HG03025 (cell line): Measurements from ENCODE around the gene SLC35E3.
"Not testable (repeated sequence)": the region's sequence is repeated elsewhere in the genome, so short reads cannot be mapped to it uniquely, and the experiment has no call there.

ENCODE experiments used
- ATAC-seq: cut with Tn5 transposase; IDR thresholded peaks from one replicate; pipeline ENCODE4 v1.9.1; 2021; ENCODE audit warnings: mild to moderate bottlenecking, moderate library complexity; ENCODE audit not compliant: unreplicated experiment, low FRiP score

The SLC35E3 gene

DNA sequence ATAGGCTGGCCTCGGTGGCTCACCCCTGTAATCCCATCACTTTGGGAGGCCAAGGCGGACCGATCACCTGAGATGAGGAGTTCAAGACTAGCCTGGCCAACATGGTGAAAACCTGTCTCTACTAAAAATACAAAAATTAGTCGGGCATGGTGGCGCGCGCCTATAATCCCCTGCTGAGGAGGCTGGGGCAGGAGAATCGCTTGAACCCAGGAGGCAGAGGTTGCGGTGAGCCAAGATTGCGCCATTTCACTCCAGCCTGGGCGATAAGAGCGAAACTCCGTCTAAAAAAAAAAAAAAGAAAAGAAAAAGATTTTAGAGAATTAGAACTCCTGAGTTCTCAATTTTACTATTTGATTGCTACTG lies 64.0 kb downstream of the SLC35E3 start:
- ATAC-seq = not testable (repeated sequence)

DNA sequence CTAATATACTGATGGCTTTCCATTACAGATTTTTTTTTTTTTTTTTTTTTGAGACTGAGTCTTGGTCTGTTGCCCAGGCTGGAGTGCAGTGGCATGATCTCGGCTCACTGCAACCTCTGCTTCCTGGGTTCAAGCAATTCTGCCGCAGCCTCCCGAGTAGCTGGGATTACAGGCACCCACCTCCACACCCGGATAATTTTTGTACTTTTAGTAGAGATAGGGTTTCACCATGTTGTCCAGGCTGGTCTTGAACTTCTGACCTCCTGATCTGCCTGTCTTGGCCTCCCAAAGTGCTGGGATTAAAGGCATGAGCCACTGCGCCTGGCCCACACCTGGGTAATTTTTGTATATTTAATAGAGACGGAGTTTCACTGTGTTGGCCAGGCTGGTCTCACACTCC lies 65.6 kb downstream of the SLC35E3 start:
- ATAC-seq = not testable (repeated sequence)

DNA sequence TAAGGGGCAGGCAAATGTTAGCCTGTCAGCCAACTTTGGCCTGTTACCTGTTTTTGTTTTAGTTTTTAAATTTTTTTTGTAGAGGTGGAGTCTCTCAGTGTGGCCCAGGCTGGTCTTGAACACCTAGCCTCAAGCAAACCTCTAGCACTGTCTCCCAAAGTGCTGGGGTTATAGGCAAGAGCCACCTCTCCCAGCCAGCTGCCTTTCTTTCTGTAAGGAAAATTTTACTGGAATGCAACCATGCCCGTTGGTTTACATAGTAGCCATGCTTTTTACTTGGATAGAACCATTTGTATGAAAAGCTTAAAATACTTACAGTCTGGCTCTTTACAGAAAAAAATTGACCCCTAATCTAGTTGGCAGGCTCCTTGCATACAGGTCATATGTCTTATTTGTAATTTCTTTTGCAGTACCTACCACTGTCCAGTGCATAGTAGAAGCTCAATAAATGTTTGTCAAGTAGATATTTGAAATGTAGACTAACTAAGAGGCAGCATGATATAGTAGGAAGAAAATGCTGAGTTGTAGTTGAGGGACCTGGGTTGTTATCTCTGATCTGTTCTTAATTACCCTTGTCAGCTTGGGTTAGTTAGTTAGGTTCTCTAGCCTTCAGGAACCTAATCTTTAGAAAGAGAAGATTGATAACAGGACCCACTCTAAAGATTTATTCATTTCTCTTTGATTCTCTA lies 66.7 kb downstream of the SLC35E3 start:
- no peak for ATAC-seq

DNA sequence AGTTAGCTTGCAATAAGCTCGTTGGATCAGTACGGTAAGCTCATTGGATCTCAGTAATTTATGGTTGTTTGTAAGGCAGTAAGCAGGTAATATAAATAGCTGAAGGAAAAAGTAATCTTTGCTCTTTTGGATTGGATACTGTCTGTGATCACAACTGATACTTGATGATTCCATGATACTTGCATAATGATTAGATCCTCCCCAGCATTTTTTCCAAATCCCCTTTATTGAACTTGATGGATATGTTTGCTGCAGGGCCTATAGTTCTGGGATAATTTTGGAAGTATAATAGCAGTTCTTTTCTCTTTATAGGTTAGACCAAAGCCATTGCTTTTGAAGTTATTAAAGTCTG lies 67.2 kb downstream of the SLC35E3 start:
- no peak for ATAC-seq

DNA sequence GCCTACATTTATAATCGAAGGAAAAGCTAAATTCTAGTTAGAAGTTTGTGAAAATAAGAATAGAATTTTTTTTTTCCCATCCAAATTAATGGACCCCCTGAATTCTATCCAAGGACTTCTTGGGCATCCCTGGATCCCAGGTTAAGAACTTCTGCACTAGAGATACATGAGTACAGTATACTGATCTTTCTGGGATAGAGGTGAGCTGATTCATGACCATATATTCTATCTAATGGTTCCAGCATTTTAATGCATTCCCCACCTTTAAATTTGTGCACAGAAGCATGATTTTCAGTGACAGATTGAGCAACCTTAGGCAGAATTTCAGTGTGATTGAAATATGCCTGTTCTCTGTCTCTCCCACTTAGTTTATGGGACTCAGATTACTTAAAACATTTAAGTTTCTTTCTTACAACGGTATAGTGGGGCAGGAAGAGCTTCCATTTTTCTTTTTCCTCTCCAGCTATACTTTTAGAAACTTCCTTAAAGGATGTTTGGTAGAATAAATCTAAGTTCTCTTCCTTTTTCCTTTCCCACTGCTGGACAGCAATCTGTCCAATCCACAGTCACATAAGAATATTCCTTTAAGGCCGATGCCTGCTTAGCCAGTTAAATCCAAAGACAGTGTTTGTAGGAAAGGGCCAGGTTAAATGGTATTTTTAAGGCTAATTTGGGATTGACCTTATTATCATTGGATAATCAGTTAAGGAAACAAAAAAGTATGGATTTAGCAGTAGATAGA lies 68.7 kb downstream of the SLC35E3 start:
- ATAC-seq = no peak

DNA sequence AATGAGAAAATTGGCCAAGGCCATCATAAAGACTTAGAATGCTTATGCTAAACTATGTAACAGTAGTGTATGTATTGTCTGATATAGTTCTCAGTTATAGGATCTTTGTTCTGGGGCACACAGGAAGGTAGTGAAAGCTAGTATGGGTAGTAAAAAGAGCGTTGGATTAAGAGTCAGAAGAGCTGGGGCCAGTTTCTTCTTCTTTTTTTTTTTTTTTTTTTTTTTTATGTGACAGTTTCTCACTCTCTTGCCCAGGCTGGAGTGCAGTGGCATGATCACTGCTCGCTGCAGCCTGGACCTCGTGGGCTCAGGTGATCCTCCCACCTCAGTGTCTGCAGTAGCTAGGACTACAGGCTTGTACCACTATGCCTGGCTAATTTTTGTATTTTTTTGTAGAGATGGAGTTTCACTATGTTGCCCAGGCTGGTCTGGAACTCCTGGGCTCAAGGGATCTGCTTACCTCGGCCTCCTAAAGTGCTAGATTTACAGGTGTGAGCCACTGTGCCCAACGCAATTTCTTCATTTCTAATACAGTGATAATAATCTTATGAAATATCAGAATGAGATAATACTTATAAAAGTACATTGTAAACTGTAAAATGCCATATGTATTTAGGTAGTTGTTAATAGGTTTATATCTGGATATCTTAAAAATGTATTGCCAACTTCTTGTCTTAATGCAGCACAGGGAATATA lies 69.4 kb downstream of the SLC35E3 start:
- no peak for ATAC-seq

DNA sequence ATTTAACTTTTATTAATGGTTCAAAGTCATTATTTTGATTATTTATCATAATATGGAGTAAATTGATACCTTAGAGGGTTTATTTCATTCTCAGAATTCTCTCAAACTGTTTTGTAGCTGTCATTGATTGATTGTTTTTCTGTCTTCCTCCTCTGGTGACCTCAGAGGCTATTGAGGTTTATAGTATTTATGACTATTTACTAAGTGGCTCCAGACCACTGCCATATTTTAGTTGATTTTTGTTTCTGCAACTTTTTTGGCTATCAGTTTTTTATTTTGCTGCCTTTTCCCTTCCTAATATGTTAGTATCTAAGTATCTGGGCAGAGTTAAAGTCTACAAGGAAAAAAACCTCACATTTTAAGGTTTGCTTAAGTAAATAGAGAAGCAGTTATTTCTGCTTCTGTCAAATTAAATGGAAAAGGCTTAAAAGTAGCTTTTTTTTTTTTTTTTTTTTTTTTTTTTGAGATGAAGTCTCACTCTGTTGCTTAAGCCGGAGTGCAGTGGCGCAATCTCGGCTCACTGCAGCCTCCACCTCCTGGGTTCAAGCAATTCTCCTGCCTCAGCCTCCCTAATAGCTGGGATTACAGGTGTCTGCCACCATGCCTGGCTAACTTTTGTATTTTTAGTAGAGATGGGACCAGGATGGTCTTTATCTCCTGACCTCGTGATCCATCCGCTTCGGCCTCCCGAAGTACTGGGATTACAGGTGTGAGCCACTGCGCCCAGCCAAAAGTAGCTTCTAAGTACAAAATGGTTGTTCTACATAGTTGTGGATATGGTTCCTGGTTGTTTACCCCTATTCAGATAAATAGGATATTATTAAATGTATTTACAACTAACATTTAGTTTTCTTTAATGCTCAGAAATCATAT lies 70.2 kb downstream of the SLC35E3 start:
- ATAC-seq = no peak

DNA sequence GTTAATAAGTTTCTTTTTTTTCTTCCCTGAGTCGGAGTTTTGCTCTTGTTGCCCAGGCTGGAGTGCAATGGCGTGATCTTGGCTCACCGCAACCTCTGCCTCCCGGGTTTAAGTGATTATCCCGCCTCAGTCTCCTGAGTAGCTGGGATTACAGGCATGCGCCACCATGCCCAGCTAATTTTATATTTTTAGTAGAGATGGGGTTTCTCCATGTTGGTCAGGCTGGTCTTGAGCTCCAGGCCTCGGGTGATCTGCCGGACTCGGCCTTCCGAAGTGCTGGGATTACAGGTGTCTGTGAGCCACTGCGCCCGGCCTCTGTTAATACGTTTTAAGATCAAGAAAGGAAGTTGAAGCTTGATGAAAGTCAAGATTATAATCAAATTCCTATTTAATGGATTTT lies 73.5 kb downstream of the SLC35E3 start:
- ATAC-seq = not testable (repeated sequence)

DNA sequence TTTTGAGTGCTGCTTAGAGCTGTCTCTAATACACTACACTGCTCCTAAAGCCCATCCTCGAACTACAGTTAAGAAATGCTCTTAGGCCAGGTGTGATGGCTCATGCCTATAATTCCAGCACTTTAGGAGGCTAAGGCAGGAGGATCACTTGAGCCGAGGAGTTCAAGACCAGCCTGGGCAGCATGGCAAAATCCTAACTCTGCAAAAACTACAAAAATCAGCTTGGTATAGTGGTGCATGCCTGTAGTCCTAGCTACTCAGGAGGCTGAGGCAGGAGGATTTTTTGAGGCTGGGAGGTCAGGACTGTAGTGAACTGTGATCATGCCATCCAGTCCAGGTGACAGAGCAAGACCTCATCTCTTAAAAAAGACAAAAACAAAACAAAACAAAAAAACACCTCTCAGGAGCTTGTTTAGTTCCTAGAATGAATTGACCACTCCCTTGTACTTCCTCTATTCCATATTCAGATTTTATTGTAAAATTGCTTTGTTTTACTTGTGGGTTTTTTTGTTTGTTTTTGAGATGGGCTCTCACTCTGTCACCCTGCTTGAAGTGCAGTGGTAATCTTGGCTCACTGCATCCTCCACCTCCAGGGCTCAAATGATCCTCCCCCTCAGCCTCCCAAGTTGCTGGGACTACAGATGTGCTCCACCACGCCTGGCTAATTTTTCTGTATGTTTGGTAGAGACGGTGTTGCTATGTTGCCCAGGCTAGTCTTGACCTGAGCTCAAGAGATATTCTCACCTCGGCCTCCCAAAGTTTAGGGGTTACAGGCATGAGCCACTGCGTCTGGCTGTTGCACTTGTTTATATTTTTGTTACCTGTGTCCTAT lies 75.6 kb downstream of the SLC35E3 start:
- ATAC-seq = no peak

DNA sequence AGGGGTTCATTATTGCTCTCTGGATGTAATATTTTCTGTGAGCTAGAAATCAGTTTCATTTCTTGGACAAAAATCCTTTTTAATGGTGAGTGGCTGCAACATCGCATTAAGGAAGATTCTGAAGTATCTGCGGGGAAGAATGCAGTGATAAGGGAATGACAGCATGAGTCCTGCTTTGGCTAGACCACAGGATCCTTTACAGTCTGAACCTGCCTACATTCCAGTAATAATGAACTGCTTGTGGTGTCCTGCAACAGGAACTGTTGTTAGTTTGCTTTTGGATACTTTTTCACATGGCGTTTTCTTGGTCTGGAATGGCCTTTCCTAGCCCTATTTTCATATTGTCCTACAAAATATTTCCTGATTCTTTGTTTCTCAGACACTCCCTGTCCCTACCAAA lies 77.7 kb downstream of the SLC35E3 start:
- no peak for ATAC-seq

DNA sequence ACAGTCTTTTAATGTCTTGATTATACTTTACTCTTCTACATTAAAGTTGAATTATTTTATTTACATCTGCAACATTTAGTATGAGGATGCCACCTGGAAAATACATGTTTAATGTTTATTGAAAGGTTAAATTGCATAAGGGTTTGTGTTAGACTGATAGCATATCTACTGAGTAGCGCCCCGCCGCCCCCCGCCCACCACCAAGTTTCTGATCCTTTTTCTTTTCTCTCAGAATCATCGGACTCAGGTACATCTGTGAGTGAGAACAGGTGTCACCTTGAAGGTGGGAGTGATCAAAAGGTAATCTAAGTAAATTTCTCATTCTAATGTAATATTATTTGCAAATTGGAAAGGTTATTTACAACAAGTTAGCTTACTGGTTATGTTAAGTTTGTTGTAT lies 78.2 kb downstream of the SLC35E3 start:
- no peak for ATAC-seq

DNA sequence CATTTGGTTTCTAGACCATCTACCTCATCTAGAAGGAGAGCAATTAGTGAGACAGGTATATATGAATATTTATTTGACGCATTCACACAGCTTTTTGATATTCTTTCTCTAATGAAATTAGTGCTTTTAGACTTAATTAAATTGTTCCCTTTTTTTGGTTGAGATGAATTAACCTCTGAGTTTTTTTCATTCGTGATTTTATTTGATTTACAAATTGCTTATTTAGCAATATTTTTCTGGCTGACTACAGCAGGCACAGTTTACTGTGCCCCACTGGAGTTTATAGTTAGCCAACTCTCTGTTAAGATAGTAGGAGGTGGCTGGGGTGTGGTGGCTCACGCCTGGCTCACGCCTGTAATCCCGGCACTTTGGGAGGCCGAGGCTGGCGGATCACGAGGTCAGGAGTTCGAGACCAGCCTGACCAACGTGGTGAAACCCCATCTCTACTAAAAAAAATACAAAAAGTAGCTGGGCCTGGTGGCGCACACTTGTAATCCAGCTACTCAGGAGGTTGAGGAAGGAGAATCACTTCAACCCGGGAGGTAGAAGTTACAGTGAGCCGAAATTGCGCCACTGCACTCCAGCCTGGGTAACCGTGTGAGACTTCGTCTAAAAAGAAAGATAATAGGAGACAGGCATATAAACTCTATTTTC lies 78.7 kb downstream of the SLC35E3 start:
- no peak for ATAC-seq

DNA sequence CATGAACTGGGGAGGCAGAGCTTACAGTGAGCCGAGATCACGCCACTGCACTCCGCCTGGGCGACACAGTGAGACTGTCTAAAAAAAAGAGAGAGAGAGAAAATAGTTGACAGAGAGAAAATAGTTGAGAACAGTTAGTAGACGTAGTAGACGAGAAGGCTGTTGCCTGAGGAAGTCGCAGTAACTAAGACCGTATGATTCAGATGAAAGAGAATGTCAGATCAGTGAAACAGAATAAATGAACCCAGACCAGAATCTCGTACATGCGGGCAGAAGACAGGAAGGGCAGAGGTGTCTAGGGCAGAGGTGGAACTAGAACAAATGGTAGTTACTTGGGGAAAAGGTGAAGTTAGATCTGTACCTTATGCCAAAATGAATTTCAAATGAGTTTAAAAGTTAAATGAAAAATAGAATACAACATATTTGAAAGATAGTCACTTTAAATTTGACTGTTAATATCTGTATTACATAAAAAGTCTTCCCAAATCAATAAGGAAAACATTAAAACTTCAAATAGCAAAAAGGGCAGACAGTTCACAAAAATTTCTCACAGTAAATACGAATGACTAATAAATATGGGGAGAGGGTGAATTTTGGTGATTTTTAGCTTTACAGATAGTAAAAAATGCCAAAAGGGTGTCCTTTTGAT lies 79.7 kb downstream of the SLC35E3 start:
- no peak for ATAC-seq

DNA sequence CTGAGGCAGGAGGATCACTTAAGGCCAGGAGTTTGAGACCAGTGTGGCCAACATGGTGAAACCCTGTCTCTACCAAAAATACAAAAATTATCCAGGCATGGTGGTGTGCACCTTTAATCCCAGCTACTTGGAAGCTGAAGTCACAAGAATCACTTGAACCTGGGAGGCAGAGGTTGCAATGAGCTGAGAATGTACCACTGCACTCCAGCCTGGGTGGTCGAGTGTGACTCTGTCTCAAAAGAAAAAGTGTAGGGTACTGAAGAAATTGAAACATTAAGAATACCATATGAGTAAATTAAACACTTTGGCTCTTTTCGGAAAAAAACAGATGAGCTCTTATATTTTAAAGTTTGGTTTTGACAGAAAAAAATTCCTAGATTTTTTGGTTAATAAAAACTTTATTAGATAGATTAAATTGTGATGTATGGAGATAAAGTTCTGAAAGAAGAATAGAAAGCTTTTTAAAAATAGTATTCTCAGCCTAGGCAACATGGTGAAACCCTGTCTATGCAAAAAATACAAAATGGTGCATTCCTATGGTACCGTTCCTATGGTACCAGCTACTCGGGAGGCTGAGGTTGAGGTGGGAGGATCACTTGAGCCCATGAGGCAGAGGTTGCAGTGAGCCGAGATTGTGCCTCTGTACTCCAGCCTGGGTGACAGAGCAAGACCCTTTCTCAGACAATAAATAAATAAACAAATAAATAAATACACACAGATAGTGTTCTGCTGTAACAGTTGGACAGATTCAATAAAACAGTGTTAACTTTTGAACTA lies 82.1 kb downstream of the SLC35E3 start:
- ATAC-seq = no peak

DNA sequence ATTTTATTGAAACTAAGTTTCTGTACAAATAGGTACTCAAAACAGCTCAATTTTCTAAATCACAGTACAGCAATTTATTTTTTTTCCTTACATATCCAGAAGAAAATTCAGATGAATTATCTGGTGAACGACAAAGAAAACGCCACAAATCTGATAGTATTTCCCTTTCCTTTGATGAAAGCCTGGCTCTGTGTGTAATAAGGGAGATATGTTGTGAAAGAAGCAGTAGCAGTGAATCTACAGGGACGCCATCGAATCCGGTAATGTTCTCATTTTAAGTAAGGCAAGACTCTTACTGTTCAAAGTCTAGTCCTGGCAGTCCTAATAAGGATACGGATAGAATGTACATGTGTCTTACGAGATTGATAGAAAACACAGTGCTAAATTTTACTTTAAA lies 82.7 kb downstream of the SLC35E3 start:
- no peak for ATAC-seq
